ENCODE measurements around the gene TACSTD2.
"Not testable (repeated sequence)": the region's sequence is repeated elsewhere in the genome, so short reads cannot be mapped to it uniquely, and the experiment has no call there.

TACSTD2 gene

GRCh38 chr1:58546520-58547308, 30.3 kb downstream of the TACSTD2 start, which contains the start of gene OMA1:
Gene OMA1 (minus strand): TSS chr1:58546726. CDS start chr1:58539294, 7,432 bp downstream.
- peak; percentile 91 for ATAC-seq (replicated peaks; ENCODE audit: extremely low read depth, poor library complexity, severe bottlenecking)
- peaks cover 12% of the 10 kb centered on the region for H3K36me3 Mint-ChIP-seq (ENCODE audit: insufficient read depth)
- H3K4me1 Mint-ChIP-seq = peaks cover 21% of the 10 kb centered on the region
- DNase-seq (ENCODE audit: low spot score in 2 of 2) = peak; percentile 95 to 96
- peaks cover 8% of the 10 kb centered on the region for H3K27me3 Mint-ChIP-seq
- peak within 1 kb of the TSS; percentile 86 for H3K4me3 Mint-ChIP-seq
- peak within 1 kb of the TSS; percentile 96 for H3K27ac Mint-ChIP-seq (ENCODE audit: low read depth)
- H3K9me3 Mint-ChIP-seq = no peaks in the 10 kb centered on the region

GRCh38 chr1:58545591-58546519, 31.2 kb downstream of the TACSTD2 start:
- peak overlapping the region; percentile 96 for H3K27ac Mint-ChIP-seq (ENCODE audit: low read depth)
- peaks cover 21% of the 10 kb centered on the region for H3K4me1 Mint-ChIP-seq
- DNase-seq (ENCODE audit: low spot score in 2 of 2) = peak; percentile 72 to 79
- peaks cover 8% of the 10 kb centered on the region for H3K27me3 Mint-ChIP-seq
- peak; percentile 88 for ATAC-seq (replicated peaks; ENCODE audit: extremely low read depth, poor library complexity, severe bottlenecking)
- peak overlapping the region; percentile 86 for H3K4me3 Mint-ChIP-seq
- no peaks in the 10 kb centered on the region for H3K9me3 Mint-ChIP-seq
- peaks cover 13% of the 10 kb centered on the region for H3K36me3 Mint-ChIP-seq (ENCODE audit: insufficient read depth)

GRCh38 chr1:58543260-58543659, 33.8 kb downstream of the TACSTD2 start:
- ATAC-seq (replicated peaks; ENCODE audit: extremely low read depth, poor library complexity, severe bottlenecking) = no peak
- Mint-ChIP-seq H3K4me1 (peaks cover 27% of the 10 kb centered on the region), H3K27ac (ENCODE audit: low read depth) (no peak overlapping the region), H3K27me3 (no peaks in the 10 kb centered on the region), H3K36me3 (ENCODE audit: insufficient read depth) (peaks cover 14% of the 10 kb centered on the region), H3K9me3 (no peaks in the 10 kb centered on the region), H3K4me3 (no peak overlapping the region)
- no peak for DNase-seq (ENCODE audit: low spot score in 2 of 2)

DNA sequence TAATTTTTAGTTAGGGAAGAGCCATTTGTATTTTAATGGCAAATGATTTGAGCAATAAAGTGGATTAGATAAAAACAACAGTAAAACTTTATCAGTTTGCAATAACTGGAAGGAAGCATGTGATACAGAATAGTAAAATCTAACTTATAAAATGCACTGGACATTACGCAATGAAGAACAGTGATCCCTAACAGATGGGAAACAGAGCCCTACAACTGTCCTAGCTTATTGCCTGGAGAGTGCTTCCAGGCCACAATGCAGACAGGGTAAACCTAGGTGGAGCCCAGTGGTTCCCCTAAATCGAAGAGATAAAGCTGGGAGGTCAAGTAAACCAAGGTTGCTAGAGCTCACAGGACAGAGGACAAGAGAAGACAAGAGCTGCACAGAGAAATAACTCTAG, 37.5 kb downstream of the TACSTD2 start:
- Mint-ChIP-seq H3K4me1 (peaks cover 12% of the 10 kb centered on the region), H3K9me3 (no peaks in the 10 kb centered on the region), H3K36me3 (ENCODE audit: insufficient read depth) (peaks cover 5% of the 10 kb centered on the region), H3K27ac (ENCODE audit: low read depth) (no peak overlapping the region), H3K27me3 (no peaks in the 10 kb centered on the region), H3K4me3 (no peak overlapping the region)
- ATAC-seq (replicated peaks; ENCODE audit: extremely low read depth, poor library complexity, severe bottlenecking) = no peak
- no peak for DNase-seq (ENCODE audit: low spot score in 2 of 2)

- H3K27me3 Mint-ChIP-seq = no peaks in the 10 kb centered on the region
- no peak overlapping the region for H3K4me3 Mint-ChIP-seq
- no peaks in the 10 kb centered on the region for H3K9me3 Mint-ChIP-seq
- no peak for DNase-seq (ENCODE audit: low spot score in 2 of 2)
- H3K27ac Mint-ChIP-seq (ENCODE audit: low read depth) = no peak overlapping the region
- ATAC-seq (replicated peaks; ENCODE audit: extremely low read depth, poor library complexity, severe bottlenecking) = no peak
- H3K4me1 Mint-ChIP-seq = peaks cover 12% of the 10 kb centered on the region
- peaks cover 5% of the 10 kb centered on the region for H3K36me3 Mint-ChIP-seq (ENCODE audit: insufficient read depth)
Observed at GRCh38 chr1:58538821-58539220, 38.2 kb downstream of the TACSTD2 start.

DNA sequence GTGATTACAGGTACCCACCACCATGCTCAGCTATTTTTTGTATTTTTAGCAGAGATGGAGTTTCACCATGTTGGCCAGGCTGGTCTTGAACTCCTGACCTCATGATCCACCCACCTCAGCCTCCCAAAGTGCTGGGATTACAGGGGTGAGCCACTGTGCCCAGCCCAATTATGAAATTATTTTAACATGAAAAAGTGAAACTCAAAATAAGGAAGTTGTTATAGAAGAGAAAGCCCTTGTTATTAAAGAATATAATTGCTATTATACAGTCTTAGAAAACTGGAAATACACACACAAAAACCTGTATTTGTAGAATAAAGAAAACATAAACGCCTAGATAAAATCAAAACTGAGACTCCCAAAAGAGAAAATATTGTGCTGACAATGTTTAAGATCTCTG, 45.2 kb downstream of the TACSTD2 start:
- not testable (repeated sequence) for H3K27ac Mint-ChIP-seq (ENCODE audit: low read depth); ATAC-seq (replicated peaks; ENCODE audit: extremely low read depth, poor library complexity, severe bottlenecking); H3K36me3 Mint-ChIP-seq (ENCODE audit: insufficient read depth); H3K9me3 Mint-ChIP-seq; H3K4me3 Mint-ChIP-seq; H3K4me1 Mint-ChIP-seq; H3K27me3 Mint-ChIP-seq; DNase-seq (ENCODE audit: low spot score in 2 of 2)

DNA sequence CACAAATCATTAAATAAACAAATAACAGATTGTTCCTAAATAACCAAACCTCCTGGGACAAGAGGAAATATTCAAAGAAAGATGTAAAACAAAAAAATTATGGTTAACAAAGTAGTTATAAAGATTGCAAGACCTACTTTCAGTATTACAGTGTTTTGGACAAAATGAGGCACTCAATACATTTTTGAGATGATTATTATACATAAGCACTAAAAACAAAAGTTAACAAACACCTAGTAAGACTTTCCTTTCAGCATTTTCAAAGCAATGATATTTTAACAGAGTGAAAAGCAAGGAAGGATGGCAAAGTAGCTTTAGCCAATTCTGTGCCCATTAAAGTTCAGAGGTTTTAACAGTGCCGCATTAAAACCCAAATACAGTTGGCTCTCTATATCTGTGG, 47.8 kb downstream of the TACSTD2 start:
- Mint-ChIP-seq H3K27me3 (no peaks in the 10 kb centered on the region), H3K27ac (ENCODE audit: low read depth) (no peak overlapping the region), H3K4me1 (no peaks in the 10 kb centered on the region), H3K36me3 (ENCODE audit: insufficient read depth) (peaks cover 12% of the 10 kb centered on the region), H3K4me3 (no peak overlapping the region), H3K9me3 (no peaks in the 10 kb centered on the region)
- ATAC-seq (replicated peaks; ENCODE audit: extremely low read depth, poor library complexity, severe bottlenecking) (no peak), DNase-seq (ENCODE audit: low spot score in 2 of 2) (no peak)

DNA sequence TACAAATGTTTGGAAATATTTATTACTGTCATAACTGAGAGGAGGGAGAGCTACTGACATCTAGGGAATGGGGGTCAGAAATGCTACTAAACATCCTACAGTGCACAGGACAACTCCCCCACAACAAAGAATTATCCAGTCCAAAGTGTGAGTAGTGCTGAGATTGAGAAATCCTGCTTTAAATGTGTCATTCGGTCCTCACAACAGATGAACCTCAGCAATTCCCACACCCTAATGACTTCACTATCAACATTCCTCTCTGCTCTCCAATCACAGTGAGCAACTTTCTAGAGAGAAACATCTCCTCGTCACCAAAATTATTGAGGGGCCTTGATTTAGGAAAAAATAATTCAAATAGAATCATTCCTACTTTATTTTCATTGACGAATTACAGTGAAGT, 48.5 kb downstream of the TACSTD2 start:
- H3K4me1 Mint-ChIP-seq = no peaks in the 10 kb centered on the region
- no peak overlapping the region for H3K27ac Mint-ChIP-seq (ENCODE audit: low read depth)
- ATAC-seq (replicated peaks; ENCODE audit: extremely low read depth, poor library complexity, severe bottlenecking) (no peak), DNase-seq (ENCODE audit: low spot score in 2 of 2) (no peak)
- no peaks in the 10 kb centered on the region for H3K9me3 Mint-ChIP-seq
- peaks cover 16% of the 10 kb centered on the region for H3K36me3 Mint-ChIP-seq (ENCODE audit: insufficient read depth)
- H3K27me3 Mint-ChIP-seq = no peaks in the 10 kb centered on the region
- no peak overlapping the region for H3K4me3 Mint-ChIP-seq
